BJ (cell line): ENCODE results near the gene KLF16. TPM values are rescaled to one million over a fixed set of nuclear protein-coding genes. Genes with fewer than 3 reads are reported as not detected.

Source experiments
- CTCF ChIA-PET: fragments of 350-600 bp; formaldehyde crosslinking; extraction: SDS; loops from one replicate; lab custom pipeline; 2021; ENCODE audit warnings: antibody characterized with exemption, inconsistent platforms; lab: Yijun Ruan, JAX
- POLR2A ChIA-PET: fragments of 300-600 bp; sonication (Branson Sonifier 250); formaldehyde crosslinking; extraction: SDS; loops from one replicate; lab custom pipeline; 2021; ENCODE audit warnings: antibody characterized with exemption; lab: Charles Lee
- DNase-seq: peaks from one replicate; pipeline ENCODE4 v3.0.0-alpha.2; 2011; ENCODE audit warnings: low read depth
- H3K27me3 ChIP-seq: 2 replicates; pipeline ENCODE4 v1.6.0; 2011; ENCODE audit warnings: low read length; ENCODE audit not compliant: control insufficient read depth, insufficient read depth
- H3K36me3 ChIP-seq: 2 replicates; pipeline ENCODE4 v1.5.1; 2011; ENCODE audit warnings: low read length; ENCODE audit not compliant: control insufficient read depth, insufficient read depth
- H3K4me3 ChIP-seq: 2 replicates; pipeline ENCODE4 v1.5.1; 2011; ENCODE audit warnings: low read depth, mild to moderate bottlenecking, control low read depth, low read length
- polyA plus RNA-seq: library from polyadenylated mRNA; depleted of rRNA; stranded (reverse); fragments of >200 nt; gene quantifications from 2 replicates; pipeline ENCODE4 v1.2.3, GENCODE V29; 2011
- TF ChIP-seq, protein P1 (sequence below): IDR thresholded peaks from 2 replicates; pipeline ENCODE4 v1.5.1; 2011; ENCODE audit warnings: low read depth, mild to moderate bottlenecking, control low read depth, inconsistent platforms, low read length, moderate library complexity; ENCODE audit not compliant: insufficient read depth

The KLF16 gene
- polyA plus RNA-seq, 1 experiment: 5.7 TPM

DNA sequence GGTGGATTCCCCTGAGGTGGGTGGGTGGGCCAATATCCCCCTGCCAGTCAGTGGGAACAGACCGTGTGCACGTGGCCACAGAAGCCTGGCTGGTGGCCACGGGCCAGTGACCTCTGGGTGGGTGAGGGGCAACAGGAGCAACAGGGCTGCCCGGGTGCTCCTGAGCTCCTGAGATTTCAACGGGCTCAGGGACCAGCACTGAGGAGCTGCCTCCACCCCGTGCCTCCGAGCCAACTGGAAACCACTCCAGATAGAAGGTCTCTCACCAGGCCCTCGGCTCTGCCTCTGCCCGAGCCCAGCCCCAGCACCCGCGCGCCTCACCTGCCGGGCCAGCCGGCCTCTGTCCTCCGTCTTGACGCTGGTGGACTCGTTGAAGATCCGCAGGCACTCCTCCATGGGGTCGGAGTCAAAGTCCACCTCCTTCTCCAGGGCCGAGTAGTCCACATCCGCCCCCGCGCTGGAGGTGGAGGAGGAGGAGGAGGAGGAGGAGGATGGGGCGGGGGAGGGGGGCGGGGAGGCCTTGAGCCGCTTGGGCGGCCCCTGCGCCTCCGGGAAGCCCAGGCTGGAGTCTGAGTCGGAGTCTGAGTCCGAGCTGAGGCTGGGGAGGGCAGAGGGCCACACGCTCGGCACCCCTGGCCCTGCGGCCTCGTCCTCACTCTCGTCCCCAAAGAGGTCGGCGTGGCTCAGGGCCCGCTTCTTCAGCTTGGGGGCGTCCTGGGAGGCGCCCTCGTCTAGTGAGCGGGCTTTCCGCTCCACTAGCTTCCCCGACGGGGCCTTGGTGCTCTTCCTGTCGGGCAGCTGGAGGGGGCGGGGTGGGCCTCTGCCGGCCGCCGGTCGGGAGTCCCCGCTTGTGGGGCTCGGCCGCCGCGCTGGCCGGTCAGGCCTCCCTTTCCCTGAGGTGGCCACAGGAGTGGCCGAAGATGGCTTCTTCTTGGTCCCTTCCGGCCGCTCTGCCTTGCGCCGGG, 36.5 kb downstream of the KLF16 start:
- TF ChIP-seq, protein P1, sequence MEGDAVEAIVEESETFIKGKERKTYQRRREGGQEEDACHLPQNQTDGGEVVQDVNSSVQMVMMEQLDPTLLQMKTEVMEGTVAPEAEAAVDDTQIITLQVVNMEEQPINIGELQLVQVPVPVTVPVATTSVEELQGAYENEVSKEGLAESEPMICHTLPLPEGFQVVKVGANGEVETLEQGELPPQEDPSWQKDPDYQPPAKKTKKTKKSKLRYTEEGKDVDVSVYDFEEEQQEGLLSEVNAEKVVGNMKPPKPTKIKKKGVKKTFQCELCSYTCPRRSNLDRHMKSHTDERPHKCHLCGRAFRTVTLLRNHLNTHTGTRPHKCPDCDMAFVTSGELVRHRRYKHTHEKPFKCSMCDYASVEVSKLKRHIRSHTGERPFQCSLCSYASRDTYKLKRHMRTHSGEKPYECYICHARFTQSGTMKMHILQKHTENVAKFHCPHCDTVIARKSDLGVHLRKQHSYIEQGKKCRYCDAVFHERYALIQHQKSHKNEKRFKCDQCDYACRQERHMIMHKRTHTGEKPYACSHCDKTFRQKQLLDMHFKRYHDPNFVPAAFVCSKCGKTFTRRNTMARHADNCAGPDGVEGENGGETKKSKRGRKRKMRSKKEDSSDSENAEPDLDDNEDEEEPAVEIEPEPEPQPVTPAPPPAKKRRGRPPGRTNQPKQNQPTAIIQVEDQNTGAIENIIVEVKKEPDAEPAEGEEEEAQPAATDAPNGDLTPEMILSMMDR: no peak
- DNase-seq: no peak
- Histone ChIP-seq H3K36me3 (peaks cover 23% of the 10 kb centered on the region), H3K4me3 (no peak overlapping the region), H3K27me3 (no peaks in the 10 kb centered on the region)
- ChIA-PET CTCF (interaction anchor here (0.7 to 4.2 kb wide), 26 partner anchors 8 to 1859 kb away, joined by 3 to 79 read pairs (median 5); partner anchors contain the start of gene ATP8B3), POLR2A (no interaction called here)

DNA sequence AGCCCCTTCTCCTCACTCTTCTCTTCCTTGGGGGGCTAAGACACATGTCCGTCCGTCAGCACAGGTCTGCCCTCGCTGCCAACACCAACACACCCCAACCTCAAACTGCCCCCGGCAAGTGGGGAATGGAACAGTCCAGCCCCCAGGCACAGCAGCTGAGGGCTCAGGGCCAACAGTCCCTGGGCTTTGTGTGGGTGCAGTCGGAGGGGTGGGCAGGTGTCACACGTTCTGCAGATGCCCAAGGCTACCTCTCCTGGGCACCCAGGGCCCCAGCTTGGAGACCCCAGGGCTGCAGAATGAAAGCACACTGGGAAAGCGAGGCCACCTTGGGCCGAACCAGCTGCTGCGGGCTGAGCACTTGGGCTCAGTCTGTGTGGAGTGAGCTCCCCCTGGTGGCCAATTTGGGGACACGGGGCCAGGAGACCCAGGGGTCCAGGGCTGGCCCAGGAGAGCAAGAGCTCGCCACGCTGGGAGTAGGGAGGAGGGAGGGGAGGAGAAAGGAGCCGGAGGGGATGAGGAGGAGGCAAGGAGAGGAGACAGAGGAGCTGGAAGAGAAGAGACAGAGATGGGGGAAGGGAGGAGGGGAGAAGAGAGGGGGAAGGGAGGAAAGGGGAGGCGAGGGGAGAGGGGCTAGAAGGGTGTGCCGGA, 37.3 kb downstream of the KLF16 start:
- TF ChIP-seq, protein P1: peak; percentile 93
- CTCF ChIA-PET: interaction anchor here (0.5 to 4.2 kb wide), 32 partner anchors 8 to 1860 kb away, joined by 3 to 79 read pairs (median 4); partner anchors contain the start of gene ATP8B3
- Histone ChIP-seq H3K4me3 (no peak overlapping the region), H3K36me3 (peaks cover 28% of the 10 kb centered on the region), H3K27me3 (no peaks in the 10 kb centered on the region)
- DNase-seq: no peak
- POLR2A ChIA-PET: no interaction called here

DNA sequence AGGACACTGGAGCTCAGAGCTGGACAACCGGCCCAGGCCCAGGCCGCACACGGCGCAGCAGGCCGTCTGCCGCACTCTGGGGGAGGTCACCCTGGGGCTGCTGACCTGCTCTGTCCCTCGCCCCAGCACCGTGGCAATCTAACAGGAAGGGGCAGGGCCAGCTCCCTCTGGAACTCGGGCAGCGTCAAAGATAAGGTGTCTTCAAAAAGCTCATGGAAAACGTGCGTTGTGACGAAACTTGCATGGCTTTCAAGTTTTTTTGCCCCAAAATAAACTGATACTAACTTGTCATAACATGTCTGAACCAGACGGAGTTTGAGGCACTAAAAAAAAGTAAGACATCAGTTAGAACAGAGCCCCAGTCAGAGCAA, 39.1 kb downstream of the KLF16 start:
- TF ChIP-seq, protein P1: no peak
- DNase-seq: no peak
- peaks cover 36% of the 10 kb centered on the region for H3K36me3 ChIP-seq
- CTCF ChIA-PET: interaction anchor here (0.8 to 4.2 kb wide), 5 partner anchors 10 to 278 kb away, joined by 3 to 25 read pairs (median 6); partner anchors contain the start of gene ATP8B3
- no peak overlapping the region for H3K4me3 ChIP-seq
- POLR2A ChIA-PET: no interaction called here
- H3K27me3 ChIP-seq: no peaks in the 10 kb centered on the region

DNA sequence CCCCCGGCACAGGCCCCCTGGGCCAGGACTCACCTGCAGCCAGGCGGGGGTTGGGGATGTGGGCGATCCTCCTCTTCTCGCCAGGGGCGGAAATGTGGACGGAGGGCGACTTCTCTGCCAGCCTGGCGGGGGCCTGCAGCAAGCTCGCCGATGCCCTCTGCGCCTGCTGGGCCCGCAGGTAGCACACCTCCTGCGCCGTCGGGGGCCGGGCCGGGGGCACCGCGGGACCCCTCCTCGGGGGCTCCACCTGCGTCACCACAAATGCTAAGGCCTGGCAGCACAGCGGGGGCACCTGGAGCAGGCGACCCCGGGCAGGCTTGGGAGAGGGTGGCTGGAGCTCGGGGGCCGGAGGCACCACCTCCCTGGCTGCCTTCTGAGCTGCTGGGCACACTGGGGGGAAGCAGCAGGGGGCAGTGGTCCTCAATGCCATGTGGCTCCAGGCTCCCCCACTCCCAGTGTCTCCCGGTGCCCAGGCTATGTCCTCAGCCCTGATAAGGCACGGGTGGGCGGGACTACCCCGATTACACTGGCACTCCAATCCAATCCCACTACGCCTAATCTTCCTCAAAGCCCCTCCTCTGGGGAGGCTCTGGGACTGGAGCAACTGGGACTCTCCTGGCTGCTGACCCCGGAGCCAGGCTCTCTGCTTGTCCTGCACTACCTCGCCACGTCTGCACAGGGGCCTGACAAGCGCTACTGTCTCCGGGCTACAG, 39.7 kb downstream of the KLF16 start:
- CTCF ChIA-PET: interaction anchor here (0.7 to 4.2 kb wide), 6 partner anchors 9 to 277 kb away, joined by 3 to 25 read pairs (median 5); partner anchors contain the start of gene ATP8B3
- POLR2A ChIA-PET: no interaction called here
- Histone ChIP-seq H3K36me3 (peaks cover 36% of the 10 kb centered on the region), H3K4me3 (no peak overlapping the region), H3K27me3 (no peaks in the 10 kb centered on the region)
- TF ChIP-seq, protein P1: no peak
- no peak for DNase-seq
